Activated B cell treated with CpG ODN at 0.5 μM for 24 hours (primary cell): ENCODE data around the gene TNMD. TPM values are rescaled to one million over a fixed set of nuclear protein-coding genes. Genes with fewer than 3 reads are reported as not detected.
"Not testable (repeated sequence)": the region's sequence is repeated elsewhere in the genome, so short reads cannot be mapped to it uniquely, and the experiment has no call there.

ENCODE experiments used
- ATAC-seq: fragments of 200-7000 bp; cut with Tn5 transposase; one replicate; pipeline ENCODE4 v1.10.0; 2021; ENCODE audit warnings: low read depth, mild to moderate bottlenecking, moderate library complexity
- CTCF ChIA-PET: fragments of 350-600 bp; sonication (Branson Sonifier 250); formaldehyde crosslinking; loops from one replicate; lab custom pipeline; 2021; ENCODE audit warnings: antibody characterized with exemption; lab: Charles Lee
- POLR2A ChIA-PET: fragments of 350-600 bp; sonication (Branson Sonifier 250); formaldehyde crosslinking; loops from one replicate; lab custom pipeline; 2021; ENCODE audit warnings: antibody characterized with exemption; lab: Charles Lee
- DNase-seq: peaks from one replicate; pipeline ENCODE4 v3.0.0; 2022
- H3K27ac Mint-ChIP-seq: one replicate; pipeline ENCODE4 v1.8.0; 2020; ENCODE audit warnings: mixed read lengths
- H3K27me3 Mint-ChIP-seq: one replicate; pipeline ENCODE4 v1.8.0; 2021; ENCODE audit warnings: mixed read lengths
- H3K36me3 Mint-ChIP-seq: one replicate; pipeline ENCODE4 v1.8.0; 2021; ENCODE audit warnings: low read depth, mixed read lengths
- H3K4me1 Mint-ChIP-seq: one replicate; pipeline ENCODE4 v1.8.0; 2021; ENCODE audit warnings: mixed read lengths
- H3K4me3 Mint-ChIP-seq: one replicate; pipeline ENCODE4 v1.8.0; 2020; ENCODE audit warnings: mild to moderate bottlenecking, mixed read lengths
- H3K9me3 Mint-ChIP-seq: one replicate; pipeline ENCODE4 v1.8.0; 2020; ENCODE audit warnings: mixed read lengths
- intact Hi-C: fragments of 100-400 bp; cut with micrococcal nuclease; formaldehyde crosslinking; loops from one replicate; pipeline ENCODE4 v1.15.1; 2024
- total RNA-seq: library from RNA; stranded (reverse); gene quantifications from 2 replicates; pipeline ENCODE4 v1.2.3, GENCODE V29; 2022
- TF ChIP-seq, protein P1 (sequence below): fragments of 200-600 bp; IDR thresholded peaks from one replicate; pipeline ENCODE4 v1.8.0; 2022; ENCODE audit warnings: antibody characterized with exemption, mild to moderate bottlenecking

Gene TNMD
- total RNA-seq = not detected in 2 replicates

- intact Hi-C loops = no loop called here
- peaks cover 2% of the 10 kb centered on the region for H3K4me1 Mint-ChIP-seq
- POLR2A ChIA-PET = no interaction called here
- TF ChIP-seq, protein P1, sequence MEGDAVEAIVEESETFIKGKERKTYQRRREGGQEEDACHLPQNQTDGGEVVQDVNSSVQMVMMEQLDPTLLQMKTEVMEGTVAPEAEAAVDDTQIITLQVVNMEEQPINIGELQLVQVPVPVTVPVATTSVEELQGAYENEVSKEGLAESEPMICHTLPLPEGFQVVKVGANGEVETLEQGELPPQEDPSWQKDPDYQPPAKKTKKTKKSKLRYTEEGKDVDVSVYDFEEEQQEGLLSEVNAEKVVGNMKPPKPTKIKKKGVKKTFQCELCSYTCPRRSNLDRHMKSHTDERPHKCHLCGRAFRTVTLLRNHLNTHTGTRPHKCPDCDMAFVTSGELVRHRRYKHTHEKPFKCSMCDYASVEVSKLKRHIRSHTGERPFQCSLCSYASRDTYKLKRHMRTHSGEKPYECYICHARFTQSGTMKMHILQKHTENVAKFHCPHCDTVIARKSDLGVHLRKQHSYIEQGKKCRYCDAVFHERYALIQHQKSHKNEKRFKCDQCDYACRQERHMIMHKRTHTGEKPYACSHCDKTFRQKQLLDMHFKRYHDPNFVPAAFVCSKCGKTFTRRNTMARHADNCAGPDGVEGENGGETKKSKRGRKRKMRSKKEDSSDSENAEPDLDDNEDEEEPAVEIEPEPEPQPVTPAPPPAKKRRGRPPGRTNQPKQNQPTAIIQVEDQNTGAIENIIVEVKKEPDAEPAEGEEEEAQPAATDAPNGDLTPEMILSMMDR = no peak
- ATAC-seq (no peak), DNase-seq (no peak)
- CTCF ChIA-PET = no interaction called here
- peaks cover 27% of the 10 kb centered on the region for H3K27me3 Mint-ChIP-seq
- no peaks in the 10 kb centered on the region for H3K36me3 Mint-ChIP-seq
- H3K9me3 Mint-ChIP-seq = no peaks in the 10 kb centered on the region
- H3K27ac Mint-ChIP-seq = no peak within 1 kb of the TSS
- no peak within 1 kb of the TSS for H3K4me3 Mint-ChIP-seq
Observed at GRCh38 chrX:100584611-100585010, at the start of gene TNMD. Gene TNMD, plus strand, starts transcription at chrX:100584936. Its CDS starts 83 bp downstream, at chrX:100585019.

DNA sequence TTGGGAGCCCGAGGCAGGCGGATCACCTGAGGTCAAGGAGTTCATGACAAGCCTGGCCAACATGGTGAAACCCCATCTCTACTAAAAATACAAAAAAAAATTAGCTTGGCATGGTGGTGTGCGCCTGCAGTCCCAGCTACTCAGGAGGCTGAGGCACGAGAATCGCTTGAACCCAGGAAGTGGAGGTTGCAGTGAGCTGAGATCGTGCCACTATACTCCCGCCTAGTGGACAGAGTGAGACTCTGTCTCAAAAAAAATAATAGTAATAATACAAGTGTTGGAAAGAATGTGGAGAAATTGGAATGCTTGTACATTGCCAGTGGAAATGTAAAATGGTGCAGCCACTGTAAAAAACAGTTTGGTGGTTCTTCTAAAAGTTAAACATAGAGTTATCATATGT, 19.2 kb upstream of the TNMD start:
- CTCF ChIA-PET, intact Hi-C loops, H3K36me3 Mint-ChIP-seq, POLR2A ChIA-PET, ATAC-seq, H3K9me3 Mint-ChIP-seq, H3K27me3 Mint-ChIP-seq, DNase-seq, H3K4me3 Mint-ChIP-seq, H3K27ac Mint-ChIP-seq, H3K4me1 Mint-ChIP-seq: not testable (repeated sequence)

- H3K36me3 Mint-ChIP-seq = no peaks in the 10 kb centered on the region
- POLR2A ChIA-PET = no interaction called here
- H3K4me3 Mint-ChIP-seq = no peak overlapping the region
- intact Hi-C loops = no loop called here
- ATAC-seq (no peak), DNase-seq (no peak)
- no peaks in the 10 kb centered on the region for H3K9me3 Mint-ChIP-seq
- no peak overlapping the region for H3K27ac Mint-ChIP-seq
- CTCF ChIA-PET = no interaction called here
- TF ChIP-seq, protein P1 = no peak
- peaks cover 7% of the 10 kb centered on the region for H3K4me1 Mint-ChIP-seq
- peaks cover 24% of the 10 kb centered on the region for H3K27me3 Mint-ChIP-seq
Observed at GRCh38 chrX:100586747-100587146, 2.0 kb downstream of the TNMD start.

GRCh38 chrX:100587861-100588260, 3.1 kb downstream of the TNMD start:
- CTCF ChIA-PET = no interaction called here
- POLR2A ChIA-PET = no interaction called here
- DNase-seq (no peak), ATAC-seq (no peak)
- intact Hi-C loops = no loop called here
- peaks cover 7% of the 10 kb centered on the region for H3K4me1 Mint-ChIP-seq
- no peaks in the 10 kb centered on the region for H3K36me3 Mint-ChIP-seq
- H3K27ac Mint-ChIP-seq = no peak overlapping the region
- peaks cover 17% of the 10 kb centered on the region for H3K27me3 Mint-ChIP-seq
- H3K4me3 Mint-ChIP-seq = no peak overlapping the region
- TF ChIP-seq, protein P1 = no peak
- H3K9me3 Mint-ChIP-seq = no peaks in the 10 kb centered on the region

- H3K27ac Mint-ChIP-seq = no peak overlapping the region
- ATAC-seq = no peak
Observed at GRCh38 chrX:100591256-100592051, 6.7 kb downstream of the TNMD start.

More at GRCh38 chrX:100591256-100592051, 6.7 kb downstream of the TNMD start:
- intact Hi-C loops = no loop called here
- no peak for DNase-seq
- peaks cover 7% of the 10 kb centered on the region for H3K4me1 Mint-ChIP-seq
- TF ChIP-seq, protein P1 = no peak
- CTCF ChIA-PET = no interaction called here
- no peaks in the 10 kb centered on the region for H3K9me3 Mint-ChIP-seq
- no peak overlapping the region for H3K4me3 Mint-ChIP-seq
- H3K27me3 Mint-ChIP-seq = peaks cover 3% of the 10 kb centered on the region
- POLR2A ChIA-PET = no interaction called here
- no peaks in the 10 kb centered on the region for H3K36me3 Mint-ChIP-seq
